DMS153 treated with DMSO at 0.1 percent for 48 hours (cell line): Measurements from ENCODE around the gene RAB36.
A peak's percentile ranks its signal among the peaks of the same experiment; 100 is the strongest.

ENCODE experiments used
- DNase-seq: peaks from one replicate; lab custom pipeline; 2025; ENCODE audit not compliant: unreplicated experiment; lab: John Stamatoyannopoulos, UW

The RAB36 gene, protein sequence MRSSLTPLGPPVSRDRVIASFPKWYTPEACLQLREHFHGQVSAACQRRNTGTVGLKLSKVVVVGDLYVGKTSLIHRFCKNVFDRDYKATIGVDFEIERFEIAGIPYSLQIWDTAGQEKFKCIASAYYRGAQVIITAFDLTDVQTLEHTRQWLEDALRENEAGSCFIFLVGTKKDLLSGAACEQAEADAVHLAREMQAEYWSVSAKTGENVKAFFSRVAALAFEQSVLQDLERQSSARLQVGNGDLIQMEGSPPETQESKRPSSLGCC

DNA sequence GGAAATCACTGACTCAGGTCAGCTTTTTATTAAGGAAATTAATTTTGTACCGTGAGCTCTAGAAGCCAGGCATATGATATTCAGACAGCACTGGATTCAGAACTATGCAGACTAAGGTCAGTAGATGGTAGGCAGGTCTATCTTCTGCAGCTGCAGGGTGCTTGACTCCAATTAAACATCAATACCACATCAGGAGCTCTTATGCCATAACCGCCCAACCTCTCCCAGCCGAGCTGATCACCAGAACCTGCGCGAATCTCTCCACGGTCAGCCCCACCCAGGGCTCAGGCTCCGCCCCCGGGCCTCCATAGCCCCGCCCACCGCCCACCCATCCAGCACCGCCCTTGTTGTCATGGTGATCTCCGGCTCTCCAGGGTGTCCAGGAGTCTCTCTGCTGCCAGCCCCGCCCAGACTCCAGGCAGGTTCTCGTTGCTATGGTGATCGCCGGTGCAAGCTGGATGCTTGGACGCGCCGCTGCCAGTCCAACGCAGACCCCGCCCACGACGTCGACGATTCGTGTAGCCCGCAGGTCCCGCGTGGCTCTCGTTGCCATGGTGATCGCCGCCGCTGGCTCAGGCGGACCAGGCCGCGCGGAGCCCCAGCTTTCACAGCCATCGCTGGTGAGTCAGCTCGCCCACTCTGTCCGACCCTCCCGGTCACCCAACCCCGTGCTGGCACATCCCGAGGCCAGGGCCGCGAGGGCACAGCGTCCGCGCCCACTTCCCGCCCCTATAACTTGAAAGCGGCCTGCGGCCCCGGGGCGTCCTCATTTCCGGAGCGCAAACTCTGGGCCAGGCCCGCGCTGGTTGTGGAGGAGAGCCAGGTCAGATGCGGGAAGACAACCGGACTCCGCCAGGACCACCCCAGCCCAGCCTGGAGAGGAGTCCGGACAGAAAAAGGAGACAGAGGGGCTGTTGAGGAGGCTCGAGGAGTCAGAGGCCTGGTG is at the start of gene RAB36:
Gene RAB36 (plus strand): TSS at position 546 of the 946 bp plus-strand sequence. CDS start 1,140 bp downstream, outside the sequence.
- peak; percentile 97 for DNase-seq

DNA sequence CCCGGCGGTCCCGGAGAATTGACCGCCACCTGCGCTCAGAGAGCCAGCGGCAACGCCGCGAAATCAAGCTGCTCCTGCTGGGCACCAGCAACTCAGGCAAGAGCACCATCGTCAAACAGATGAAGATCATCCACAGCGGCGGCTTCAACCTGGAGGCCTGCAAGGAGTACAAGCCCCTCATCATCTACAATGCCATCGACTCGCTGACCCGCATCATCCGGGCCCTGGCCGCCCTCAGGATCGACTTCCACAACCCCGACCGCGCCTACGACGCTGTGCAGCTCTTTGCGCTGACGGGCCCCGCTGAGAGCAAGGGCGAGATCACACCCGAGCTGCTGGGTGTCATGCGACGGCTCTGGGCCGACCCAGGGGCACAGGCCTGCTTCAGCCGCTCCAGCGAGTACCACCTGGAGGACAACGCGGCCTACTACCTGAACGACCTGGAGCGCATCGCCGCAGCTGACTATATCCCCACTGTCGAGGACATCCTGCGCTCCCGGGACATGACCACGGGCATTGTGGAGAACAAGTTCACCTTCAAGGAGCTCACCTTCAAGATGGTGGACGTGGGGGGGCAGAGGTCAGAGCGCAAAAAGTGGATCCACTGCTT is 49.4 kb upstream of the RAB36 start:
- DNase-seq, result no peak

DNA sequence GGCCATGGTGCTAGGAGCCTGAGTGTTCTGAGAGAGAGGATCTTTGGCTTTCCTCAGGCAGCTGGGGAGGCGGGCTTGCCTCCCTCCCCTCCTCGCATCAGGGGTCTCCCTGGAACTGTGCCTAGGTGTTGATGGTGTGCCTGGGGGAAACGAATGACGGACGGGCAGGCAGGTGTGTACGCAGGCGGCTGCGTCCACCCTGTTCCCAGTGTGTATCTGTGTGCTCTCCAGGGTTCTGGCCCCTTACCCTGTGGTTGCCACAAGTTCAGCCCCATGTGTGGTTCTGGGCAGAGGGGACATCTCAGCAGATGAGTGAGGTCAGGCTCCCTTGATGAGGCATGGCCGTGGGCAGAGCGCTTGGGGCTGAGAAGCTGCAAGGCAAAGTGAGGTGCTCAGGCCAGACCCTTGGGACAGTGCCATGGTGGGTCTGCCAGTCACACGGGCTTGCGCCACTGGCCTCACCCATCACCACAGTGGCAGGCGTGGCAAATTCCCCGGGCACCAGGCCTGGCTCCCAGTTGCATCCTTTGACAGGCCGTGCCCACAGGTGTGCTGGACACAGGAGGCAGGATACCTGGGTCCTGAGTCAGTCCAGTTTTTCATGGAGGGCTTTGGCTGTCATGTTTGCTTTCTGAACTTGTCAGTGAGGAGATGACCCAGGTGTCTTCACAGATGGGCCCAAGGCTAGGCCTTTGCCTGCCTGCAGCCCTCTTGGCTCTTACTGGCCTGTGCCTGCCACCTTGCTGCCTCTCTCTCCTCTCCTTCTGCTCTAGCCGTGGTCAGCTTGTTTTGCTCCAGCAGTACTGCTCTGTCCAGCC is 47.7 kb upstream of the RAB36 start:
- DNase-seq, result no peak

DNA sequence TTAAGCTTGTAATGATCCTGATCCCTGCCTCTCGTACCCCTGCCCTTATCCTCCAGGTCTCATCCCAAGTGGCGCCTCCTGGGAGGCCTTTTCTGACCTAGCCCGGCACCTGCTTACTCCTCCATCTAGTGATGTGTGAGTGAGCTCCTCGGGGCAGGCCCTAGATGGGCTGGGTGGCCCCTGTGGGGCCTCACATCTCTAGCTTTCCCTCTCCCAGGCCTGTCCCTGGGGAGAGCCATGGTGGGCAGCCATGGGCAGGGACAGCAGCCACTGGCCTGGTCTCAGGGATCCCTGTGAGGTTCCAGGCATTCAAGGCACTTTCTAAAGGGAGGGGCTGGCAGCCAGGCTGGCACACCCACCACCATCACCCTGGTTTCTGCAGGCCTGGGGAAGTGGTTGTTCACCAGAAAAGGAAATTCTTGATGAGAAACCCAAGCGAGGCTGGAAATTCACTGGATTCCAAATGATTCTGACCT is 47.0 kb upstream of the RAB36 start:
- DNase-seq, result no peak

DNA sequence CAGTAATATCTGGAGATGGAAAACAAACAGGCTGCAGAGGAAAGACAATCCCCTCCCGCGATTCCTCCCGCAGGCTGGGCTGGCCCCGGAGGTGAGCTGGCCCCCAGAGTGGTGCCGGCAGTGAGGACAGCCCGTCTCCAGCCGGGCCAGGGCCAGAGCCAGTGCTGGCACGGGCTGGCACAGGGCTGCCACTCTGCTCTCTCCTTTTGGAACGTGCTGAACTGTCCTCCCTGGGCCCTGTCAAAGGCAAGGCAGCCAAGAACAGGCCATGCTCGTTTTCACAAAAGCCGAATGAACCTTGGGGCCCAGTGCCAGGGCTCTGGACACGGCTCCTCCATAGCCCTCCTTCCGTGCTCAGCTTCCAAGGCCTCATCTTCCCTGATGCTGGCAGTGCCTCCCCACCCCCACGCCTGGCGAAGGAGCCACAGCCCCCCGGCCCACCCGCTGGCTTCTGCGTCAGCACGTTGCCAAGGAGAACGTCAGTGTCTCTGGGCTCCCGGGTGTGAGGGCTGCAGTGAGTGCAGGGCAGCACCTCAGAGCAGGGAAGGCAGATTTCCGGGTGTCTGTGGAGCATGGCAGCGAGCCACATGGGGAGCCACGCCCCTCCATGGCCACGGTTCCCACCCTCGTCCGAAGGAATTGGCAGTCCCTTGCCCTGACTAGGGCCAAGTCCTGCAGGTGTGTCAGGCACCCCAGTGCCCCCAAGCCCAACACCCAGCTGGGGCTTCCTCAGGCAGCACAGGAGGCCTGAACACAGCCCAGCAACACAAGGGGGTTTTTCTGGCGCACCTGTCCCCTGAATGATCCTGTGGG is 46.4 kb upstream of the RAB36 start:
- no peak for DNase-seq

DNA sequence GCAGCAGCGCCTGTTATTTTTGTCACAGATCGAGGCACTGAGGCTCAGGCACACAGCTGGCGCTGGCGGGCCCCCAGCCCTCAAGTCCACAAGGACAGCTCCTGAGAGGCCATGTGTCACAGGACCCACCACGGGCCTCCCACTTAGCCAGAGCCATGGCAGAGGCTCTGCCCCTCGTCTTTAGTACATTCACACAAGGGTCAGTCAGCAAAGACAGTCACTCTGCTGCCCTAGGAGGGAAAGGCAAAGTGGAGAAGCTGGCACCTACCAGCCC is 45.8 kb upstream of the RAB36 start:
- DNase-seq, result no peak

DNA sequence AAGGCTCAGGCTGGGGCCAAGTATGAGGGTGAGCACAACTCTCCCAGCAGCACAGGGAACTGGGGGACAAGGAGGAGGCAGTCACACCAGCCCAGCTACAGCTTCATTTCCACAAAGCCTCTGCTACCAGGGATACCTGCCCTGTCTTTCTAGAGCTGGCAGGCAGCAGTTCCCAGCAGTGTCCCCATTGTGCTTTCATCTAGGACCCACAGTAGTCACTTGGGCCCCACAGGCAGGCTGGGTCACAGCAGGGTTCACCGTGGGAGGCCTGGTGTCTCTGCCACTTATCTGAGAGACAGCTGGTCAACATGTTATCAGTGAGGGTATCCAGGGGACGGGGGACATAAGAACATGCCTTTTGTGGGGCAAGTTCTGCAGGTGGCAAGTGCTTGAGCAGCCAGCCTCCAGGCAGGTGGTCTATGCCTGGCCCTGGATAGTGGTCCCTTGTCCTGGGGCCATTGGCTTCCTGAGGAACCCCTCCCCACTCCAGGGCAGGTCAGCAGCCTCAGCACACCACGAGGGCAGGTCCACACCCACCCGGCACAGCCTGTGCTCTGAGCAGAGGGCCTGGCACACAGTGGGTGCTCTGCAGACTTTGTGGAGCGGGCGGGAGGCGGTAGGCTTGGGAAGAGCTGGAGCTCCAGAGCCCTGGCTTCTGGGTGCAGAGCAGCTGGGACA is 45.0 kb upstream of the RAB36 start:
- DNase-seq, result no peak

DNA sequence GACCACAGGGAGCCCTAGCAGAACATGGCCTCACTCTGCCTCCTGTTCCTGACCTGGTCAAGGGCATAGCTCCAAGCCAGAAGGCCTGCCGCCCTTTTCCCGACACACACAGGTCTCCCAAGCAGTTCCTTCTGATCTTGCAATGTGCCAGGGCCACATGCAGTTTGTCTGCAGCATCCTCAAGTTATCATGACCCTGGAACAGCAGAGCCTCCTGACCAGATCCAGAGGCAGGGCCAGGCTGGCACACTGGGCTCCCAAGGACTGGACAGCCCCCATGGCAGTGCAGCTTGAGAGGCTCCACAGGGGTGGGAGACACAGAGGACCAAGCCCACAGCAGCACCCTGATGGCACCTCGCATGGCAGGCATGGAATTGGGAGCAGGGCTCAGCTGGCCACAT is 43.8 kb upstream of the RAB36 start:
- no peak for DNase-seq

DNA sequence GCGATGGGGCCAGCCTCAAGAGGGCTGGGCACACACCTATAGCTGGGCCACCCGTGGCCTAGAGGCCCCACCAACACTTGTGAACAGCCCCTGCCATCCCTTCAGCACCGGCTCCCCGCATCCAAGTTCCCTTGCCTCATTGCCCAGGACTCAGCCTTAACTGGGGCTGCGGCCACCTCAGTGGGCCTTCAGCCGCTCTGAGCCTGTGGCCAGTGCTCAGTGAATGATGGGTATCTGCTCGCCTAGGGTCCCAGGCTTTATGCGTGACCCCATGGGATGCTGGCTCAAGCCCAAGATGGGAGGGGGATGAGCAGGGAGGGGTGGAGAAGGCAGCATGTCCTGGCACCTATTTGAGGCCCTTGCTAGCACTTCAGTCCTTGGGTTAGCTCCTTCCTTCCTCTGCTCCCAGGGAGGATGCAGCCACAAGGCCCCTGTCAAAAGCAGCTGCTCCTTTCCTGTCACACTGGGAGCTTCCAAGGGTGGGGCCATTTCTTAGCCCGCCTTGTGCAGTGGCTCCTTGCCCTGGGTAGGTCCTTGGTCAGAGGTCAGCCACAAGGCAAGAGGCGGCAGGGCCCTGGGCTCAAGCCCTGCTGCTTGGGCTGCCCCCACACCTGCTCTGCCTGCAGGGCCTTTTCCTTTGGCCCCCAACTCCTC is 43.1 kb upstream of the RAB36 start:
- no peak for DNase-seq

DNA sequence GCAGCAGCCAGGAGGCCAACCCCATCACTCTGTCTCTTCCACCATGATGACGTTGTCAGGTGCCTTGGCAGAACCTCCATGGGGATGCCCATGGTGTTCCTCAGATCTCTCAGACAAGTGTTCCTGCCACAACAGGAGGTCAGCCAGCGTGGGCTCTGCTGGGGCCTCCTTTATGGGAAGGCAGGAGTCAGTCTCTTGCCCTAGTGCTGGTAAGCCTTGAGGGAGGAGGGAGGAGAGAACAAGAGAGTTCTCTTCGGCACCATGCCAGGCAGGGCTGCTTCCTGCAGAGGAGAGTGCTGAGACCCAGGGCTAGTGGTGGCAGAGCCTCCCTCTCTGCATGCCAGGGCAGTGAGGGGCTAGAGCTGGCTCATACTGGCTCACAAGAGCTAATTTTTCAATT is 42.5 kb upstream of the RAB36 start:
- DNase-seq, result no peak

DNA sequence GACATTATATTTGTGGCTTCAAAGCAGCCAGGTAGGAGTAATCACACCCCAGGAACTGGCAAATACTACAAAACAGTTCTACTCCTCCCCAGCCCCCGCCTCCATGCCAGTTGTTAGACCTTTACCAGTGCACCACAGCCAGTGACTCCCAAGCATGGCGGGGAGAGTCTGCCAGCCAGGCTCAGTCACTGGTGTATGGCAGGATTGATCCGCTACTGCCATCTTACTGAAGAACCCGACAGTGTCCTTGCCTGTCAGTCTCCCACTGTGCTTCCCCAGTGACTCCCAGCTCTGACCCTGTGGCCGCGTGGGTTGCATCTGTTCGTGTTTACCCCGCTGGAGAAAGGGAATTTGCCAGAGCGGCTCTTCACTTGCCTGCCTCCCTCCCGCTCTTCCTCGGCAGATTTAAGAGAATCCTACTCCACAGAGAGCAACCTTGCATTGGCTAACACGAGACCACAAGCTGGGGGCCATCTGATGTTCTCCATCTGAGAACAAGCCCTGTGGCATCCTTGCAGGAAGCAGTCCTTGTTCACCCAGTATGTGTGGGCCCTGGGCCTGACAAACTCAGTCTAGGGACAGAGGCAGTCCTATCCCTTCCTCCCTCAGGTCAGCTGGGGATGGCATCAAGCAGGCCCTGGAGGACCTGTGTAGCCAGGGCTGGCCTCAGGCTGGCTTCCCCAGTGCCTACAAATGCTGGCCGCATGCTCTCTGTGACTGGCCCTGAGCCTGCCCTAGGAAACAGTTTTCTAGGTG is 41.9 kb upstream of the RAB36 start:
- no peak for DNase-seq

DNA sequence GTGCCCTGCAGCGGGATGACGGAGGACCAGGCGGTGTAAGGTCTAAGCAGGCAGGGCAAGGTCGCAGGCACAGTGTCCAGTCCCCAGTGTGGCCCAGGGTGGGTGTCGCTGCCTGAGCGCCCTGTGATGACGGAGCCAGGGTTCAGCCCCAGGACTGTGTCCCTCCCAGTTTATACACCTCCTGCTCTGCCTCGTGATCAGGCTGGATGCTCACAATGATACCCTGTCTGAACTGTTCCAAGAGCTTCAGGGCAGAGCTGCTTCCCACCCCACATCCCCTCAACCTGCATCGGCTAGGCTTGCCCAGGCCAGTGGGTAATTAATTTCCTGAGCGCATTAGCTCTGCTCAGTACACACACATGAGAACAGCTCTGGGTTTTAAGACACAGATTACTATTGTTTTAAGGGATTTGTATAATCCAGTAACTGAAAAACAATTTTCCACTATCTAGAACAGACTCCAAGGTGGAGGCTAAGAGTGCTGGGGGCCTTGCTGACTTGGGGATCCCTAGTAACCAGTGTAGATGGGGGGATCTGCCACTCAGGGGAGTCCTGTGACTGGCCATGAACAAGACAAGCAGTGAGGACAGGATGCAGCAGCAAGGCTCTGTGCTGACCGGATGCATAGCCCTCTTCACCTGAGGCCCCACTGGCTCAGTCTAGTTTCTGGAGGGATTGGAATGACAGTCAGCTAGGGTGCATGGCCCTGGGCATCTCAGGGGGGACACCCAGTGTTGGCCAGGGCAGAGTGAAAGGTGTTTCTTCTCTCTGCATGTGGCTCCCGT is 40.9 kb upstream of the RAB36 start:
- no peak for DNase-seq

DNA sequence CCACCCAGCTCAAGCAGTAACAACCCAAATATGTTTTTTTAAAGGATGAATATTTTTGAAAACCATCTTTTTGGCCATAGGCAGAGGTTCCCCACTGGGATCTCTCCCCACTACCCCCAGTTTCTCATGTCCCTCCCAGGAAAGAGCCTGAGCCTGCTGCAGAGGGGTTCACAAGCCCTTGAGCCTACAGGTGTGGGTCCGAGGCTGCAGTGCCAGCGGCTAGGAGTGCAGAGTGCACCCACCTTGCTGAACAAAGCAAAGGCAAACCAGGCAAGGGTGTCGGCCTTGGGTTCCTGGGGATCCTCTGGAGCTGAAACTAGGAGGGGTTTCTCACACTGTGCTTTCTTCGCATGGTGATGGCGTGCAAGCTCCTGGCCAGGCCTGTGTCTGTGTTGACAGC is 40.0 kb upstream of the RAB36 start:
- no peak for DNase-seq

DNA sequence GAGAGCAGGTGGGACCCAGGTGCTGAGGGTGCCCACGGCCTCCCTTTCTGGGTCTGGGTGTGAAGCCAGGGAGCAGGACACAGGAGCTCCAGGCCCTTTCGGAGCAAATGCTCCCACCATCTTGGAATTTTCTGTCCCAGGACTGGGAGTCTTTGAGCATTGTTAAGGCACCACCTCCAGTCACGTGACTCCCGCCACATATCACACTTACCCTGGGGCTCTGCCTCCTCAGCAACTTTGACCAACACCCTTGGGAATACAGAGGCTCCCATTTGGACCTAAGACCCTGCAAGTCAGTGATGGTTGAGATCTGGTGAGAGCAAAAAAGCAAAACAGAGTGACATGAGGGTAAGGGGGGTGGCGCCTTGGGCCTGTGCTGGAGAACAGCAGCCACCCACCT is 39.4 kb upstream of the RAB36 start:
- DNase-seq, result no peak

DNA sequence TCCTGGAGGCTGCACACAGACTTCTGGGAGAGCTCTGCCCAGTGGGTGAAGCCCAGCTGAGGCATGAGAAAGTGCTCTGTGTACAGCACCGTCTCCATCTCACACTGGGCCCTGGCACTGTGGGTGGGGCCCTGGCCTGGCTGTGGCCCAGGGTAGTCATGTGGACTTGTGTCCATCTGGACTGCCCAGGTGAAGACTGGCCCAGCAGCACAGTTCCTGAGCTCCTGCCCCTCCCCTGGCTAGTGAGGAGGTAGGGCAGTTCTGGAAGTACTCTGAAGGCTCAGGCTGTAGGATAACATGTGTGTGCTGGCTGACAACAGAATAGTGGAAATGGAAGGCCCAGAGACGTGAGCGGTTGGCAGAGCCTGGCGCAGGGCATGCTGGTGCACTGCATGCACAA is 38.9 kb upstream of the RAB36 start:
- DNase-seq, result no peak

DNA sequence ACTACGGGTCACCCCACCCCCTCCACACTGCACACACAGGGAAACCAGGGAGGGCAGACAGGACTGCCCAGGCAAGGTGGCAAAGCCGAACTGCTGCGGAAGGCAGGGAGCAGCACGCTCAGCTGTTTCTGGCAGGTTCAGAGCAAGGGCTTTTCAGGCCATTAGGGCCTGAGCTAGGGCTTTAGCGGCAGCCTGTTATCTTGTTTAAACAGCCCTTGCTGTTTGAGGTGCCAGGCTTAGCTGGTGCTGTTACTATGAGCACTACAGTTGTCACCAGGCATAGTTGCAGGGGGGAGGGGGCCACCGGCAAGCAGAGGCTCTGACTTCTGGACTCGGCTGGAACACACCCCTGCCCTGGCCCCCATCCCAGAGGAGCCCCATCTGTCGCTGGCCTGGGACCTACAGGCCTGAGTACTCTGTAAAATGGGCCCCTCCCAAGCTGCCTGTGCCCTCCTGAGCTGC is 38.3 kb upstream of the RAB36 start:
- peak; percentile 7 for DNase-seq

DNA sequence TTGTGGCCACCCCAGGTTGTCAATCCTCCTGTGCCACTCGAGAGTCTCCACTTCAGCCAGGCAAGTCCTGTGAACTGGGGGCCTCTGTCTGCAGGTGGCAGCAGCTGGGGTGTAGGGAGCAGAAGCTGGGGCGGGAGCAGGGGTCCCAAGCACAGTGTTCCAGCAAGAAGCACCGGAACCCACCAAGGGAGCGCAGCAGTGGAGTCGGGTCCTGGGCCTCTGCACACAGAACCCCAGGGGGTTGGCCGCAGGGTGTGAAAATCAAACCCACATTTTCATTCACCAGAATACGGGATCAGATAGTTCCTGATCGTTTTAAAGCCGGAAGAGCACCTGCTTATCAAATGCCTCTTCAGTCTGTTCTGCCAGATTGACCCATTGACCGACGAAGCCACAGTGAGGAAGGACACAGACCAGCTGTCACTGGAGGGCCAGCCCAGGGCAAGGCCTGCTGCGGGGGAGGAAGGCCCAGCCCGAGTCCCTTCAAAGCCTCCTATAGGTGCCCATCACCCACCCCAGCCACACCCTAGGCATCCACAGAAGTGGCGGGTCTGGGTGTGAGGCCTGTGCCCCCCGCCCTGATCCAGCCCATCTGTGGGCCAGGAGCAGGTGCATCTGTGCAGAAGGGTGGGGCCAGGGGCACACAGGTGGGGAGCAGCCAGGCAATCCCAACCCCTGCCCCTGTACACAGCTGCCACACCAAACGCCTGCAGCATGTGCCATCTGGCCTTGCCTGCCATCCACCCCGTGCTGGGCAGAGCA is 37.6 kb upstream of the RAB36 start:
- DNase-seq, result no peak
